GM23248 (cell line): ENCODE measurements around the gene SYNE1.

ENCODE experiments used
- EZH2 ChIP-seq: fragments of 200-600 bp; sonication (generic); IDR thresholded peaks from 2 replicates; pipeline ENCODE4 v1.6.1; 2018; ENCODE audit warnings: antibody characterized with exemption, mild to moderate bottlenecking; ENCODE audit not compliant: insufficient read depth, poor library complexity, severe bottlenecking
- EZH2phosphoT487 ChIP-seq: fragments of 200-600 bp; sonication (generic); IDR thresholded peaks from 2 replicates; pipeline ENCODE4 v1.6.1; 2018; ENCODE audit warnings: antibody characterized with exemption, moderate library complexity, mild to moderate bottlenecking, low read depth; ENCODE audit not compliant: insufficient read depth

DNA sequence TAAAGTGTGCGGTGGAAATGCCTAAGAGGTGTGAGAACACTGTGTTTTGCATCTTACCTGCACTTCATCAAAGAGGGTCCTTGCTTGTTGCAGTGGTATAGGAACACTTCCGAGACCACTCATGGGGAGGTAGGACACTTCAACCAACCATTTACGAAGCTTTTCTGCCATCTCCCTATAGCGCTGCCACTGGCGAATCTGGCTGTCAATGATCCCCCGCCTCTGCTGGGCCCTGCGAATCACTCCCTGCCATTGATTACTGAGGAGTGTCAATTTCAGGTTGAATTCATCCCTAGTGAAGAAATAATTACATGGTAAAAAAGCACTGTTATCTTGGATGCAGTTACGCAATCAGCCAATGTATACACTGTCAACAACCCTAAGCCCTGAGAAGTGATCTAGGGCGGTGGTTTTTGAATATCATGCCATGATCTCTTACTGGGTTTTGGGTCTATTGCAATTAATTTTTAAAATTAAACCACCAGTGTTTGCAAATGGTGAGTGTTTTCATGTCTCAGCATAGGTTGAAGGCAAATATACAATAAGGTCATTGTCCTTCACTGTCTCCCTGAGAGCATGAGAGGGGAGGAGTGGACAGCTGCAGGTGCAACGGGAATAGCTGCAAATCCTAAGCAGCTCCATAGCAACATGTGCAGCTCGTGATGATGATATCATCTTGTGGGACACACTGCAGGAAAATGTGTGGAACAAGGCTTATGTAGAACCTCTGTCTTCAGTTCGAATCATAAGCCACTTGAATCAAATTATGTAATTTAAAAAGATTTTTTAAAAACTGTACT lies 429.0 kb downstream of the SYNE1 start:
- TF ChIP-seq EZH2 = no peak
- TF ChIP-seq EZH2phosphoT487 = no peak
